ENCODE results near the gene DPH5.
A peak's percentile ranks its signal among the peaks of the same experiment; 100 is the strongest.
"Not testable (repeated sequence)": the region's sequence is repeated elsewhere in the genome, so short reads cannot be mapped to it uniquely, and the experiment has no call there.

Gene DPH5

DNA sequence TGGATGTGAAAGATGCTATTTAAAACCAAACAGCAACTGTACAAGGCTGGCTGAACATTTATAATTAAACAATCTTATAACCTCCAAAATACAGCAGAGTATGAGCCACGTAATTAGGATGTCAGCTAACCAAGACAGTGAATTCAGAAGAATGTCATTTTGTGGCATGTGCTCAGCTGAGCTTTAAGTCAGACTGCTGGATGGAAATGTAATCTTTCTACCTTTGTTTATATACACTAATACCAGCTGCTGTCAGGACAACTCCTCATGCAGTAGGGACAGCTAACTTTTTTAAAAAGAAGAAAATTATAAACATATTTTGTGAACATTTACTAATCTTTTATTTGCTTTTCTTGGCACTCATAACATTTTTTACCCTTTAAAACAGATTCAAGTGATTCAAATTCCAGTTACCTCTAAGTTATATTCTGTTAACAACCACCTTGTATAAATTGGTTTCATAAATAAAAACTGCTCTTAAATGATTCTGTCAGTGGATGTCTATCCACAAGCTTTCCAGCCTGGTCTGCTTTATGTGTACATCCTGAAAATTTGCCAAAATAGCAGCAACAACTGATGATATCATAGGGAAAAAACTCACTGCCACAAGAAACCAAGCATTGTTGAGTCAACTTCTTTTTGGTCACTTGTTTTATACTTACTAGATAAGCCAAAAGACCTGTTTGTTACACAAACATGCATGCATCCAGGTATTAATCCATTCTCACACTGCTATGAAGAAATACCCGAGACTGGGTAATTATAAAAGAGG is 36.1 kb downstream of the DPH5 start:
- FAIRE-seq (peak; percentile 16), DNase-seq (ENCODE audit: low spot score) (peak; percentile 37)

DNA sequence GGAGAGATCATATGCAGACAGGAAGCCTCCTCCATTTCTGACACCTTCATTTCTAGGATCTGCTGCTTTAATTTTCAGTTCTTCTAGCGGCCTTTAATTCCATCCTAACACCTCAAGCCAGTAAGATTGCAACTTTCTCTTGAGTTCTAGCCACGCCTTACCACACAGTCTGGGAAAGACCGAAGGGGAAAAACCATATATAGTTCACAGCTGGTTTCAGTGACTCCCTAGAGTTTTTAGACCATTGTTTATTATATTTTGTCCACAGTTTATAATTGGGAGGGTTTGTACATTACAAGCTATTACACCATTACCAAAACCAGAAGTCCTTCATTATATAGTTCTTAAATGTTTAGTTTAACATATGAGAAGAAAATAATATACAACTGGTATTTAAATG is 37.5 kb downstream of the DPH5 start:
- FAIRE-seq (no peak), DNase-seq (ENCODE audit: low spot score) (no peak)

DNA sequence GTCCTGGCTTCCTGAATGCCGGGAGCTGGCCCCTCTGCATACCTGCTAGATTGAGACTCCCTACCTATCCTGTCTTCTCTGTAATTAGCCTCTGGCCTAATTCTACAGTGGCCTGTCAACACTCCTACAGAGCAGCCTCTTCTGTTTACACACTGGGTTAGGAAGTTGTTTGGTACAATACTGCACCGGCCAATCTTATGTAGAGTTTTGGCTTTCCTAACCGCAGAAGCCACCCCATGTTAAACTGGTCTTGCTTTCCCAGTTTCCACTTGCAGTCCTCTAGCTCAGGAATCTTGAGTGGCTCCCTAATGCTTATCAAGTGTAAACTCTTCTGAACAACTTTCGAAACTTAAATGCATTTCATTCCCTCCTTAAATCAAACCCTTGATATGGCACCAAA is 42.8 kb downstream of the DPH5 start:
- FAIRE-seq (no peak), DNase-seq (ENCODE audit: low spot score) (no peak)

DNA sequence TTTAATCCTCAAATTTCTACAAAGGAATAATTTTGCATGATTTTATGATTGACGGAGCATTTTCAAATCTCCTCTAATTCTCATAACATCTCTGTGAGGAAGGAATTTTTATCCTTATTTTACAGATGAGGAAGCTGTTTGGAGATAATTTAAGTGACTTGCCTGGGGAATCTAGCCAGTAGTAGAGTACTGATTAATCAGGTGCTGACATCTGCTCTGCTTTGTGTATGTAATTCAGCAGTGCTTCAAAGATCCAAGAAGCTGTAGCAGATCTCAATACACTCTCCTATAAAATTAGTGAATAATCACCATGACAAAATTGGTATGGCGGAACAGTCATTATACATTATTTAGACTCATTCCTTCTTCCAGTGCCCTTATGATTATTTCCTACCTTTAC is 46.0 kb downstream of the DPH5 start:
- DNase-seq (ENCODE audit: low spot score) = no peak
- FAIRE-seq = no peak

DNA sequence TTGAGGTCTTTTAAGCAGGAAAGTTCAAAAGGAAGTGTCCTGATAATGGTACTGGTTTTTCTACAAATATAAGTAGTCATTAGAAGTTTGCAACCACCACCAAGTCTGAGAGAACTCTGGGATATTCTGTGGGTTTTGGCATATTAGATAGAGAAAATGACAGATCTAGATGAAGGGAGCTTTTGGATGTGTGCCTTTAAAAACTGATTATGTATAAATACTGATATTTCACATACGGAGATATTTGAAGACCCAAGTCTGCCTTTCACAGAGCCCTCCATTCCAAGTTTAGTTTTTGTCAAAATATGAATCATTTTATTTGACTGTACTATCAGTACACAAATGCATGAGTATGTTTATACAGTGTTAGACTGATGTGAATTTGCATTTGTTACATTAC is 48.6 kb downstream of the DPH5 start:
- FAIRE-seq (no peak), DNase-seq (ENCODE audit: low spot score) (no peak)

DNA sequence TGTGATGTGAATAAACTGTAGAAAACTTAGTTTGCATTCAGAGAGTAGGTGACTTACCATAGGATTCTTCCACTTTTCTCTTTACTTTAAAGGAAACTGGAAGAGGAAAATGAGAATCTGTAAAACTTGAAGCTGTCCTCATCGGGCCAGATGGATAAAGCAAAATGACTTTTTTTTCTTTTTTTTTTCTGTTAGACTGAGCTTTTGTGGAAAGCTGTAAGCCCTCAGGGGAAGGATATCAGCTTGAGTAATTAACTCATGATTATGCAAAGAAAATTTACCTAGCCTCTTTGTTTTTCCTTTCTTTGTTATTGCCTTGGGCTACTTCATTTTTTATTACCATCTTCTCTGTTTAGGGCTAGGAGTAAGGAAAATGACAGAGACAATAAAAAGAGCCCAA is 53.4 kb downstream of the DPH5 start:
- FAIRE-seq (no peak), DNase-seq (ENCODE audit: low spot score) (no peak)

DNA sequence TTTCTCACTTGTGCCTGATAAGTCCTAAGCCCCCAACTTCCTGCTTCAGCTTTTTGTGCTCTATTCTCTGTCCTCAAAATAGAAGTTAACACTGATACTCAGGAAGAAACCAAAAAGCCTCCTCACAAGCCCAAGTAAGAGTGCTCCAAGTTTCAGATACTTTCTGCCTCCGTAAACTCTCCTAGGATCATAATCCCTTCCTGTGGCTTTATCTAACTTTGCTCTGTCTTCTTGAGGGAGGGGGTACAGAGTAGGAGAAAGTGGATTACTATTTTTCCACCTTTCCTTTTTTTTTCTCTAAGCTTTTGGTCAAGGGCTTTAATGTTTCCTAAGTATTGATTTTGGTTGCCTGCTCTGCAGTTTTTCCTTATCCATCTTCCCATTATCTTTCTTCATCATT is 54.6 kb downstream of the DPH5 start:
- FAIRE-seq (no peak), DNase-seq (ENCODE audit: low spot score) (no peak)

DNA sequence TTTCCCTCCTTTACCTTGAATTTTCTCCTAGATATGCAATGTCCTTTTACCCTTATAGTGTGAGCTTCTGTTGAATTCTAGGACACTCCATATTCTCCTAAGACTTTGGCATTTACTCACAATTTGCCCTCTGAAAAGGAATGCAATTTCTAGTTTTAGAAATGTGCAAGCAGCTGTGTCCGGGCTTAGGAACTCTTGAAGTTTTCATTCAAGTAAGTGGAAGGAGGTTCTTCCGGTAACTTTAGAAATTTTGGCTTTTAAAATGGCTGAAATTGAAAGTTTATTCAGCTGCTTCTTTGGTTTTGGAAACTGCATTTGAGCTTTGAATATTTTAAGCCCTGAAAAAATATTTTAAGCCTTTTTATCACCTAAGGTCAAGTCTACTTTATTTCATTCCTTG is 56.3 kb downstream of the DPH5 start:
- FAIRE-seq (no peak), DNase-seq (ENCODE audit: low spot score) (no peak)

DNA sequence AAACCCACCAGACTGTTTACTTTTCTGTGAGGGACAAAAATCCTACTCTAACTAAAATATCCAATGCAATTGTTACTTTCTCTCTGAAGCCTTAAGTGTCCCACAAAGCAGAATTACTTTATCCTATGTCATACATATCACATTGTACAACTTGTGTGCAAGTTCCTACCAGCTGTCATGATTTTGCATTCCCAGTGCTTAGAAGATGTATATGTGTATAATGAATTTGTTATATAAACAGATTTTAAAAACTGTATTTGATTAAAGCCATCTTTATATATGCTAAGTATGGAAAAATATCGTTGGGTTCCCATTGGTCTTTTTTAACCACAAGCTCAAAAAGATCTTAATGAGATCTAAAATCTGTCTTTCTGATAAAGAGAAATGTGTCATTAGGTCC is 57.0 kb downstream of the DPH5 start:
- no peak for DNase-seq (ENCODE audit: low spot score)
- no peak for FAIRE-seq

DNA sequence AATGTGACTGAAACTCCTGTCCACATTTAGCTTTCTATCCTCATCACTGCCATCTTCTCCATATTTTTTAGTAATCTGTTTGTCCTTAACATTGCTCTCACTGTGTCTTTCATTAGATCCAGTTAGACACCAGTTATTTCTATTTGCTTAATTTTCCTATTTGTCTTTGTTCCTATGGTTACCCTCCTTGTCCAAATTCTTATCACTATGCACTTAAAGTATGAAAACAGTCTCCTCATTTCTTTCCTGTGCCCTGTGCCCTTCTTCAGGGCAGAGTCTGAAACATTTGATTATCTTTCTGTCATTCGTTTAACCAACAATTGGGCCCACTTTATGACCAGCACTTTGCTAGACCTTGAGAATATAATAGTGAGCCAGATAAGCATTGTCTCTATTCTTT is 65.5 kb downstream of the DPH5 start:
- FAIRE-seq (no peak), DNase-seq (ENCODE audit: low spot score) (no peak)

DNA sequence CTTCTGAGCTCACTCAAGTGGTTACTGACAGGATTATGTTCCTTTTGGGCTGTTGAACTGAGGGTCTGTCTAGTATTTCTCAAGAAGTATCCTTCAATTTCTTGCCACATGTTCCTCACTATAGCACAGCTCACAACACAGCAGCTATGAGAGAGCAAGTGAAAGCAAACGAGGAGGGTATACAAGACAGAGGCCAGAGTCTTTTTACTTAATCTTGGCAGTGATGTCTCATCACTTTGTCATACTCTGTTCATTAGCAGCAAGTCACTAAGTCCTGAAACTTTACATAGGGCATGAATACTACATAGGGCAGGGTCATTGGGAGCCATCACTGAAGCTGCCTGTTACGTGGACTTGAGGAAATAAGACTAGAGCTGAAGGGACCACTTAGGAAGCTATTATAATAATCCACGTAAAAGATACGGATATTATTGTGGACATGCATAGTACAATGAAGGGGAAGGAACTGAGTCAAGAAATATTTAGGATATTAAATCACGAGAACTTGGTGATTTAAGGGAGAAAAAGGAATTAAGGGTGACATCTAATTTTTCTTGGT is 66.0 kb downstream of the DPH5 start:
- FAIRE-seq (no peak), DNase-seq (ENCODE audit: low spot score) (no peak)

DNA sequence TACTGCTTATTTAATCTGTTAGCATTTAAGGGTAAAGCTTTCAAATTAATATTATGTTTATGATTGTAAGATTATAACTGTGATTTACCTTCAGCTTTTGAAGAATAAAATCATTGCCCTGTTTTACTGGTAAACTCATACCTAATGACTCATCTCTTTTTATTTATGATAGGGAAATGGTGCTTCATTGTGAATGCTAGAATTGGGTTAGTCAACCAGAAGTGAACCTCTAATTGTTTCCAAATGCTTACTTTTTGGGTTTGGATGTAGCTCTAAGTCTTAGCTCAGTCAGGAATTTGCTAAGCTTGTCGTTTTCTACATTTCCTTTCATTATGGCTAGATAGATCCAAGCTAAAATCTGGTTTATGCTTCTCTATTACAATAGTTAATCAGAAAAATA is 70.3 kb downstream of the DPH5 start:
- FAIRE-seq (peak; percentile 49), DNase-seq (ENCODE audit: low spot score) (no peak)

DNA sequence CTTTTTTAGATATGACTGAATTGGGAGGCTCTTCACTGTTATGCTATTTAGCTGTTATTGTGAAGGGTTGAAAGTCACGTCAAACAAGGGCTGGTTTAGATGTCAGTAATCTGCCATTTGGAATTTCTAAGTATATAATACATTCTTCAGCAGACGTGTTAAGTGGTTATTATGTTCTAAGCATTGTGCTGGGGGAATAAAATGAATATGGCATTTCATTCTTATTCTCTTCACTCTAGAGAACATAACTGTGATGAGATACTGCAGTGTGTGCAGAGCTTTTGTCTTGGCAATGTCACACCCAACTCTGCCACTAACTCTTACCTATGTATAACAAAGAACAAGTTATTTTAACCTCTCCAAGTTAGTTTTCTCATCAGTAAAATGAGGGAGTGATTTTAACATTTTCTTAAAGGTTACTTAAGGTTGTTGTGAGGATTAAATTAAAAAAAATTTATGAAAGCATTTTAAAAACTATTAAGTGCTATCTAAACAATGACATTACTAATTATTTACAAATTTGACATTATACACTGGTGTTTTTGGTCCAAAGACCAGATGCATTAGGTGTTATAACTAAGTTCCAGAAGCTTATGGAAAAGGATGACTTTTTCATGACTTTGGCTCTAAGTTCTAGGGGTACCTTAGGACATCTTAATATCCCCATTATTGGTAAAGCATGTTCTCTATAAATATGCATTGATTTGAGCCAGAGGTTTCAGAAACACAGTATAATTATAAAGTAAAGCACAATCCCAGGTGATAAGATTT is 71.4 kb downstream of the DPH5 start:
- DNase-seq (ENCODE audit: low spot score) (no peak), FAIRE-seq (no peak)

DNA sequence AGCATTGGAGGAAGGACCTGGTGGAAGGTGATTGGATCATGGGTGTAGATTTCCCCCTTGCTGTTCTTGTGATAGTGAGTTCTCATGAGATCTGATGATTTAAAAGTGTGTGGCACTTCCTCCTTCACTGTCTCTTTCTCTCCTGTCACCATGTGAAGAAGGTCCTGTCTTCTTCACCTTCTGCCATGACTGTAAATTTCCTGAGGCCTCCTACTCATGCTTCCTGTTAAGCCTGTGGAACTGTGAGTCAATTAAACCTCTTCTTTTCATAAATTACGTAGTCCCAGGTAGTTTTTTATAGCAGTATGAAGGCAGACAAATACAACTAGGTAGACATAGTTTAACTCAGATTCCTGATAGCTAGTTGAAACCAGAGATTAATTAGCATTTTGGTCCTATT is 72.6 kb downstream of the DPH5 start:
- DNase-seq (ENCODE audit: low spot score); FAIRE-seq: not testable (repeated sequence)

DNA sequence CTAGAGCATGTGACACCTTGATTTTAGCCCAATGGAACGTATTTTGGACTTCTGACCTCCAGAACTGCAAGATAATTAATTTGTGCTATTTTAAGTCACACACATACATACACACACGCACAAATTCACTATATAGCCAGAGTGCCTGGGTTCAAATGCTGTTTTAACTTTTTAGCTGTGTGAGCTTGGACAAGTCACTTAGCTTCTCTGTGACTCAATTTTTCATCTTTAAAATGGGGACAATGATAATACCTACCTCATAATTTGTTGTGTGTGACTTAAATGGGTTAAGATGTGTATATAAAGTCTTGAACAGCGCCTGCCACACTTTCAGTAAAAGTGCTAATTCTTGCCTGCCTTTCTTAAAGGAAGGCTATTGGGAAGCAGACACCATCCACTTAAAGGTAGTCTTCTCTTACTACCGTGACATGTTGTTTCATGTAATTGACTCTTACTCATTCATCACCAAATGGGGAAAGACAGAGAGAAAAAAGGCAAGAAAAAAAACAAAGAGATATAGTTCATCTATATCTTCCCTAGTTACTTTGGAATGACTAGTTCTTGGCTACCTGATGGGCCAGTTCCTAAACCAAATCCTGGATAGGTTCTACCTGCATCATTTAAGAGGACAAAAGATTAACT is 73.4 kb downstream of the DPH5 start:
- DNase-seq (ENCODE audit: low spot score) = no peak
- FAIRE-seq = no peak

DNA sequence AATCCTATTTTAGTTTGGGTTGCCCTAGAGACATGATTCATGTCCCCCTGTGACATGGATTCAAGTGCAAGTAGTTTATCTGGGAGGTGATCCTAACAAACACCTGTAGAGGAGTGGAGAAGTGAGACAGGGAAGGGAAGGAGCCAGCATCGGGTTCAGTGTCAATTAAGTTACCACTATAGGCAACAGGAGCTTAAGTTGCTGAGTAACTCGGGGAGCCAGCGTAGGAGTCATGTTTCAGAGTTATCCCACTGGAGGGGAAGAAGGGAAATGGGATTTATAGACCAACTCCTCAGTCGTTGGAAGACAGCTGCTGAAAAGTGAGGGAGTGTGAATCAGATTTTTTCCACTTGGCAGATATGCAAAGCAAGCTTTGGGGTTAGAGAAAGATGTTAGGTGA is 74.8 kb downstream of the DPH5 start:
- FAIRE-seq (no peak), DNase-seq (ENCODE audit: low spot score) (no peak)

DNA sequence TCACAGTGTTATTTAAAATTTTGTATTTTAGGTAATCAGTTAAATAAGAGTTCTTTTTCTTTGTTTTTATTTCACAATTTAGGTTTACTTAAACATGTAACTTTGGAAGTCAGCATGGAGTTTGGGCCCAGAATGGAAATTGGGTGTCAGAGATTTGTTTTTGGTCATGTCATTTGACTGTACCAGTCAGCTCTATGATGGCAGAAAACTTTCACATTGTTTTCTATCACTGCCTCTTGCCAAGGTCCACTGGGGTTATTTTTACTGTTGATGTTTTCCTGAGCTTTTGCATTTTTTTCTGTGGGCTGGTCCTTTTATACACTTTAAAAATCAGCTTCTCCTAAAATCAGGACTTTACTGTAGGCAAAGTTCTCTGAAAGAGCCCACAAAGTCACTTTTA is 75.2 kb downstream of the DPH5 start:
- DNase-seq (ENCODE audit: low spot score) (no peak), FAIRE-seq (no peak)

DNA sequence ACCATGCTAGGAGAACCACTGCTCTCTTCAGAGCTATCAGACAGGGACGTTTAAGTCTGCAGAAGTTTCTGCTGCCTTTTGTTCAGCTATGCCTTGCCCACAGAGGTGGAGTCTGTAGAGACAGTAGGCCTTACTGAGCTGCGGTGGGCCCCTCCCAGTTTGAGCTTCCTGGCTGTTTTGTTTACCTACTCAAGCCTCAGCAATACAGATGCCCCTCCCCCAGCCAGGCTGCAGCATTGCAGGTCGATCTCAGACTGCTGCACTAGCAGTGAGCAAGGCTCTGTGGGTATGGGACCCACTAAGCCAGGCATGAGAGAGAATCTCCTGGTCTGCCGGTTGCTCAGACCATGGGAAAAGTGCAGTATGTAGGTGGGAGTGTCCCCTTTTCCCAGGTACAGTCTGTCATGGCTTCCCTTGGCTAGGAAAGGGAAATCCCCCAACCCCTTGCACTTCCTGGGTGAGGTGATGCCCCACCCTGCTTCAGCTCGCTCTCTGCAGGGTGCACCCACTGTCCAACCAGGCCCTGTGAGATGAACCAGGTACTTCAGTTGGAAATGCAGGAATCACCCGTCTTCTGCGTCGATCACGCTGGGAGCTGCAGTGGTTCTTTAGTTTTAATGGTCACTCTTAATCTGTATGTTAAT is 75.9 kb downstream of the DPH5 start:
- not testable (repeated sequence) for DNase-seq (ENCODE audit: low spot score); FAIRE-seq

DNA sequence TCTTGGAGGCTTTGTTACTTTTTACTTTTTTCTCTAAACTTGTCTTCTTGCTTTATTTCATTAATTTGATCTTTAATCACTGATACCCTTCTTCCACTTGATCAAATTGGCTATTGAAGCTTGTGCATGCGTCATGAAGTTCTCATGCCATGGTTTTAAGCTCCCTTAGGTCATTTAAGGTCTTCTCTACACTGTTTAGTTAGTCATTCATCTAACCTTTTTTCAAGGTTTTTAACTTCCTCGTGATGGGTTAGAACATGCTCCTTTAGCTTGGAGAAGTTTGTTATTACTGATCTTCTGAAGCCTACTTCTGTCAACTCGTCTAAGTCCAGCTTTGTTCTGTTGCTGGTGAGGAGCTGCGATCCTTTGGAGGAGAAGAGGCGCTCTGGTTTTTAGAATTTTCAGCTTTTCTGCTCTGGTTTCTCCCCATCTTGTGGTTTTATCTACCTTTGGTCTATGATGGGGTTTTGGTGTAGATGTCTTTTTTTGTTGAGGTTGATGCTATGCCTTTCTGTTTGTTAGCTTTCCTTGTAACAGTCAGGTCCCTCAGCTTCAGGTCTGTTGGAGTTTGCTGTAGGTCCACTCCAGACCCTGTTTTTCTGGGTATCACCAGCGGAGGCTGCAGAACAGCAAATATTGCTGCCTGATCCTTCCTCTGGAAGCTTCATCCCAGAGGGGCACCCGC is 76.7 kb downstream of the DPH5 start:
- not testable (repeated sequence) for DNase-seq (ENCODE audit: low spot score); FAIRE-seq

DNA sequence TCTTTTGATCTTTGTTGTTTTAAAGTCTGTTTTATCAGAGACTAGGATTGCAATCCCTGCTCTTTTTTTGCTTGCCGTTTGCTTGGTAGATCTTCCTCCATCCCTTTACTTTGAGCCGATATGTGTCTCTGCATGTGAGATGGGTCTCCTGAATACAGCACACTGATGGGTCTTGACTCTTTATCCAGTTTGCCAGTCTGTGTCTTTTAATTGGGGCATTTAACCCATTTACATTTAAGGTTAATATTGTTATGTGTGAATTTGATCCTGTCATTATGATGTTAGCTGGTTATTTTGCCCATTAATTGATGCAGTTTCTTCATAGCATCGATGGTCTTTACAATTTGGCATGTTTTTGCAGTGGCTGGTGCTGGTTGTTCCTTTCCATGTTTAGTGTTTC is 77.8 kb downstream of the DPH5 start:
- FAIRE-seq; DNase-seq (ENCODE audit: low spot score): not testable (repeated sequence)

DNA sequence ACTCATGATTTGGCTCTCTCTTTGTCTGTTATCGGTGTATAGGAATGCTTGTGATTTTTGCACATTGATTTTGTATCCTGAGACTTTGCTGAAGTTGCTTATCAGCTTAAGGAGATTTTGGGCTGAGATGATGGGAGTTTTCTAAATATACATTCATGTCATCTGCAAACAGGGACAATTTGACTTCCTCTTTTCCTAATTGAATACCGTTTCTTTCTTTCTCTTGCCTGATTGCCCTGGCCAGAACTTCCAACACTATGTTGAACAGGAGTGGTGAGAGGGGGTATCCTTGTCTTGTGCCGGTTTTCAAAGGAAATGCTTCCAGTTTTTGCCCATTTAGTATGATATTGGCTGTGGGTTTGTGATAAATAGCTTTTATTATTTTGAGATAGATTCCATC is 79.5 kb downstream of the DPH5 start:
- not testable (repeated sequence) for FAIRE-seq; DNase-seq (ENCODE audit: low spot score)
